MM.1S (cell line): Measurements from ENCODE around the gene SKA1.

Source experiments
- DNase-seq: peaks from one replicate; pipeline ENCODE4 v3.0.0-alpha.2; 2015
- H2AFZ ChIP-seq: fragments of 300-600 bp; sonication (generic); 2 replicates; pipeline ENCODE4 v1.6.0; 2016; ENCODE audit warnings: antibody characterized with exemption, low read length
- H3F3A ChIP-seq: fragments of 300-600 bp; sonication (generic); 2 replicates; pipeline ENCODE4 v1.6.1; 2016; ENCODE audit warnings: mild to moderate bottlenecking, antibody characterized with exemption, low read length, moderate library complexity, mixed read lengths; ENCODE audit not compliant: insufficient read depth
- H3K27ac ChIP-seq: fragments of 300-600 bp; sonication (generic); 2 replicates; pipeline ENCODE4 v1.5.1; 2016; ENCODE audit warnings: mild to moderate bottlenecking, low read length
- H3K27me3 ChIP-seq: fragments of 300-600 bp; sonication (generic); replicated peaks from 2 replicates; pipeline ENCODE4 v1.6.0; 2016; ENCODE audit warnings: low read length; ENCODE audit not compliant: insufficient read depth
- H3K36me3 ChIP-seq: fragments of 300-600 bp; sonication (generic); replicated peaks from 2 replicates; pipeline ENCODE4 v1.6.1; 2016; ENCODE audit warnings: mild to moderate bottlenecking, low read length, mixed read lengths; ENCODE audit not compliant: insufficient read depth
- H3K4me1 ChIP-seq: fragments of 300-600 bp; sonication (generic); 2 replicates; pipeline ENCODE4 v1.6.1; 2016; ENCODE audit warnings: low read length, mixed read lengths
- H3K4me2 ChIP-seq: fragments of 300-600 bp; sonication (generic); 2 replicates; pipeline ENCODE4 v1.6.0; 2016; ENCODE audit warnings: low read depth, low read length
- H3K4me3 ChIP-seq: fragments of 300-600 bp; sonication (generic); 2 replicates; pipeline ENCODE4 v1.5.1; 2016; ENCODE audit warnings: low read length, mixed read lengths
- H3K79me2 ChIP-seq: fragments of 300-600 bp; sonication (generic); 2 replicates; pipeline ENCODE4 v1.6.1; 2016; ENCODE audit warnings: mixed run types, low read length, mixed read lengths
- H3K9ac ChIP-seq: fragments of 300-600 bp; sonication (generic); 2 replicates; pipeline ENCODE4 v1.6.1; 2016; ENCODE audit warnings: low read length, mixed read lengths
- H3K9me2 ChIP-seq: fragments of 300-600 bp; sonication (generic); replicated peaks from 2 replicates; pipeline ENCODE4 v1.6.1; 2016; ENCODE audit warnings: mild to moderate bottlenecking, low read length, mixed read lengths; ENCODE audit not compliant: insufficient read depth
- H3K9me3 ChIP-seq: fragments of 300-600 bp; sonication (generic); replicated peaks from 2 replicates; pipeline ENCODE4 v1.6.1; 2016; ENCODE audit warnings: mild to moderate bottlenecking, low read length, mixed read lengths; ENCODE audit not compliant: insufficient read depth
- H4K20me1 ChIP-seq: fragments of 300-600 bp; sonication (generic); 2 replicates; pipeline ENCODE4 v1.6.1; 2016; ENCODE audit warnings: mild to moderate bottlenecking, low read length, moderate library complexity, mixed read lengths; ENCODE audit not compliant: insufficient read depth
- CTCF ChIP-seq: fragments of 300-600 bp; sonication (generic); IDR thresholded peaks from 2 replicates; pipeline ENCODE4 v1.5.1; 2016; ENCODE audit warnings: antibody characterized with exemption, low read length, mixed read lengths
- EZH2 ChIP-seq: fragments of 300-600 bp; sonication (generic); optimal IDR thresholded peaks from 2 replicates; pipeline ENCODE3; 2017; ENCODE audit warnings: low read depth, mild to moderate bottlenecking, antibody characterized with exemption, low read length, mixed read lengths
- EZH2phosphoT487 ChIP-seq: fragments of 300-600 bp; sonication (generic); IDR thresholded peaks from 2 replicates; pipeline ENCODE4 v1.6.1; 2018; ENCODE audit warnings: antibody characterized with exemption, low read length

The SKA1 gene

GRCh38 chr18:50338715-50339114, 36.1 kb upstream of the SKA1 start:
- H3K79me2 ChIP-seq, result no peaks in the 10 kb centered on the region
- H3K36me3 ChIP-seq, result no peaks in the 10 kb centered on the region
- H2AFZ ChIP-seq, result no peak overlapping the region
- no peak overlapping the region for H3K9ac ChIP-seq
- TF ChIP-seq CTCF, result no peak
- no peak for TF ChIP-seq EZH2
- no peak for TF ChIP-seq EZH2phosphoT487
- no peaks in the 10 kb centered on the region for H3F3A ChIP-seq
- H3K9me2 ChIP-seq, result no peaks in the 10 kb centered on the region
- H3K9me3 ChIP-seq, result no peaks in the 10 kb centered on the region
- no peak for DNase-seq
- no peak overlapping the region for H3K4me2 ChIP-seq
- peaks cover 18% of the 10 kb centered on the region for H3K4me1 ChIP-seq
- H3K27ac ChIP-seq, result no peak overlapping the region
- no peaks in the 10 kb centered on the region for H3K27me3 ChIP-seq
- no peak overlapping the region for H3K4me3 ChIP-seq
- no peaks in the 10 kb centered on the region for H4K20me1 ChIP-seq

- H2AFZ ChIP-seq, result no peak overlapping the region
- H3K36me3 ChIP-seq, result no peaks in the 10 kb centered on the region
- no peaks in the 10 kb centered on the region for H3F3A ChIP-seq
- H3K27ac ChIP-seq, result no peak overlapping the region
- peaks cover 4% of the 10 kb centered on the region for H3K4me1 ChIP-seq
- no peak for DNase-seq
- H3K4me2 ChIP-seq, result no peak overlapping the region
- H3K9me3 ChIP-seq, result no peaks in the 10 kb centered on the region
- H3K79me2 ChIP-seq, result no peaks in the 10 kb centered on the region
- no peak overlapping the region for H3K9ac ChIP-seq
- H4K20me1 ChIP-seq, result no peaks in the 10 kb centered on the region
- no peaks in the 10 kb centered on the region for H3K9me2 ChIP-seq
- no peak overlapping the region for H3K4me3 ChIP-seq
- no peak for TF ChIP-seq EZH2phosphoT487
- TF ChIP-seq CTCF, result no peak
- TF ChIP-seq EZH2, result no peak
- no peaks in the 10 kb centered on the region for H3K27me3 ChIP-seq
Observed at GRCh38 chr18:50340078-50340477, 34.8 kb upstream of the SKA1 start.

- Histone ChIP-seq H3K4me2 (no peak overlapping the region), H3F3A (no peaks in the 10 kb centered on the region), H3K36me3 (no peaks in the 10 kb centered on the region), H4K20me1 (no peaks in the 10 kb centered on the region), H3K27me3 (no peaks in the 10 kb centered on the region), H2AFZ (no peak overlapping the region), H3K9ac (no peak overlapping the region), H3K9me3 (no peaks in the 10 kb centered on the region), H3K9me2 (no peaks in the 10 kb centered on the region), H3K27ac (no peak overlapping the region), H3K79me2 (no peaks in the 10 kb centered on the region), H3K4me3 (no peak overlapping the region), H3K4me1 (no peaks in the 10 kb centered on the region; the same call in 1 of the 2 replicates)
- TF ChIP-seq EZH2phosphoT487 (no peak), EZH2 (no peak), CTCF (no peak)
- DNase-seq, result no peak
Observed at GRCh38 chr18:50341443-50341842, 33.4 kb upstream of the SKA1 start.
